Endothelial cell of umbilical vein (primary cell): ENCODE measurements around the gene EP400. TPM values are rescaled to one million over a fixed set of nuclear protein-coding genes. Genes with fewer than 3 reads are reported as not detected.
A peak's percentile ranks its signal among the peaks of the same experiment; 100 is the strongest.

Experiments
- BruUV-seq: library from RNA; stranded (reverse); fragments of 400-500 nt; replicated peaks from 2 replicates; lab custom pipeline; 2021; lab: Mats Ljungman, UMichigan
- CTCF ChIA-PET: fragments of 300-600, 350-600 bp; sonication (Branson Sonifier 250); formaldehyde crosslinking; loops from one replicate; lab custom pipeline; 2021; ENCODE audit warnings: antibody characterized with exemption, inconsistent platforms; lab: Charles Lee
- POLR2A ChIA-PET: fragments of 300-600, 350-600 bp; sonication (Branson Sonifier 250); formaldehyde crosslinking; loops from one replicate; lab custom pipeline; 2021; ENCODE audit warnings: antibody characterized with exemption, inconsistent platforms; lab: Charles Lee
- DNase-seq: peaks from one replicate; pipeline ENCODE4 v3.0.0-alpha.2; 2011; ENCODE audit warnings: low read depth, low spot score
- FAIRE-seq: peaks from 2 replicates; lab custom pipeline; 2011; peaks lifted over from hg19 to GRCh38; lab: Jason Lieb, UNC
- H2AFZ ChIP-seq: 2 replicates; pipeline ENCODE4 v1.6.0; 2012; ENCODE audit warnings: low read depth, low read length, control low read depth, inconsistent platforms
- H3K27ac ChIP-seq: 2 replicates; pipeline ENCODE4 v1.5.1; 2011; ENCODE audit warnings: low read depth, mild to moderate bottlenecking, control low read depth, low read length, moderate library complexity; ENCODE audit not compliant: insufficient read depth
- H3K27me3 ChIP-seq, 2 experiments: 2 replicates each; pipeline versions ENCODE4 v1.6.0 to v1.6.1; 2011; ENCODE audit warnings: low read length in 2 of 2, mixed read lengths in 1 of 2; ENCODE audit not compliant: control insufficient read depth in 2 of 2, insufficient read depth in 2 of 2
- H3K36me3 ChIP-seq, 2 experiments: 2 replicates in 1 of 2; 3 replicates in 1 of 2; pipeline ENCODE4 v1.5.1; 2011; ENCODE audit warnings: low read length in 2 of 2, mild to moderate bottlenecking in 1 of 2, moderate library complexity in 1 of 2; ENCODE audit not compliant: control insufficient read depth in 2 of 2, insufficient read depth in 2 of 2; ENCODE audit errors: extremely low read depth in 1 of 2
- H3K4me1 ChIP-seq: 3 replicates; pipeline ENCODE4 v1.5.1; 2011; ENCODE audit warnings: mild to moderate bottlenecking, low read length; ENCODE audit not compliant: control insufficient read depth, insufficient read depth; ENCODE audit errors: extremely low read depth
- H3K4me2 ChIP-seq: 2 replicates; pipeline ENCODE4 v1.6.1; 2011; ENCODE audit warnings: low read length, control low read depth, mixed read lengths; ENCODE audit not compliant: insufficient read depth
- H3K4me3 ChIP-seq, 3 experiments: fragments of 200-600 bp in 1 of 3; sonication (generic), shearing (Covaris generic) in 1 of 3; replicated peaks in 1 of 3; 2 replicates each; pipeline ENCODE4 v1.5.1; 2011 to 2016; ENCODE audit warnings: control low read depth in 3 of 3, low read length in 3 of 3, mild to moderate bottlenecking in 2 of 3, inconsistent platforms in 1 of 3, low read depth in 1 of 3, moderate library complexity in 1 of 3; ENCODE audit not compliant: insufficient read depth in 1 of 3
- H3K79me2 ChIP-seq: 2 replicates; pipeline ENCODE4 v1.6.0; 2012; ENCODE audit warnings: low read length, inconsistent platforms; ENCODE audit not compliant: control insufficient read depth, insufficient read depth
- H3K9ac ChIP-seq: replicated peaks from 2 replicates; pipeline ENCODE3; 2011; ENCODE audit warnings: low read length, control low read depth; ENCODE audit not compliant: insufficient read depth; ENCODE audit errors: extremely low read depth
- H3K9me1 ChIP-seq: replicated peaks from 3 replicates; pipeline ENCODE4 v1.6.0; 2011; ENCODE audit warnings: mild to moderate bottlenecking, low read length; ENCODE audit not compliant: control insufficient read depth, insufficient read depth; ENCODE audit errors: extremely low read depth
- H3K9me3 ChIP-seq: replicated peaks from 2 replicates; pipeline ENCODE4 v1.5.1; 2012; ENCODE audit warnings: low read length, inconsistent platforms; ENCODE audit not compliant: control insufficient read depth, insufficient read depth
- H4K20me1 ChIP-seq: replicated peaks from 2 replicates; pipeline ENCODE3; 2011; ENCODE audit warnings: mild to moderate bottlenecking, low read length; ENCODE audit not compliant: control insufficient read depth, insufficient read depth; ENCODE audit errors: extremely low read depth
- EZH2 ChIP-seq: IDR thresholded peaks from 2 replicates; pipeline ENCODE4 v1.6.1; 2012; ENCODE audit warnings: borderline replicate concordance, low read depth, mild to moderate bottlenecking, moderate library complexity, low read length, inconsistent platforms; ENCODE audit not compliant: severe bottlenecking
- FOS ChIP-seq: IDR thresholded peaks from 2 replicates; pipeline ENCODE4 v1.6.1; 2011; ENCODE audit warnings: mild to moderate bottlenecking, low read length, moderate library complexity, borderline replicate concordance; ENCODE audit not compliant: insufficient read depth
- GATA2 ChIP-seq: IDR thresholded peaks from 2 replicates; pipeline ENCODE4 v1.7.0; 2011; ENCODE audit warnings: low read depth, mild to moderate bottlenecking, moderate library complexity, mixed read lengths, low read length; ENCODE audit not compliant: insufficient read length, insufficient read depth
- JUN ChIP-seq: IDR thresholded peaks from 2 replicates; pipeline ENCODE4 v1.6.1; 2011; ENCODE audit warnings: borderline replicate concordance, low read depth; ENCODE audit not compliant: insufficient read length, insufficient read depth
- MYC ChIP-seq: IDR thresholded peaks from one replicate; pipeline ENCODE4 v1.6.1; 2011; ENCODE audit warnings: mild to moderate bottlenecking, low read depth, low read length
- POLR2A ChIP-seq: IDR thresholded peaks from 2 replicates; pipeline ENCODE4 v1.6.1; 2012; ENCODE audit warnings: low read depth, mild to moderate bottlenecking, control low read depth, low read length
- POLR2AphosphoS5 ChIP-seq: IDR thresholded peaks from 2 replicates; pipeline ENCODE4 v1.6.1; 2012; ENCODE audit warnings: low read depth, mild to moderate bottlenecking, control low read depth, low read length, moderate library complexity; ENCODE audit not compliant: insufficient read depth
- dilution Hi-C: fragments of 300-500 bp; cut with MboI; formaldehyde crosslinking; loops from one replicate; pipeline ENCODE4 v1.15.0; 2019; ENCODE audit warnings: low sequenced_read_pairs; ENCODE audit not compliant: extremely low pct_ligation_motif_present
- intact Hi-C: fragments of 100-400 bp; cut with micrococcal nuclease; formaldehyde crosslinking; loops from one replicate; pipeline ENCODE4 v1.10.0; 2022
- polyA plus RNA-seq, 4 experiments: library from polyadenylated mRNA; depleted of rRNA in 3 of 4; stranded (reverse) in 3 of 4; unstranded in 1 of 4; fragments of >200 nt; gene quantifications; 2 replicates each; pipeline versions ENCODE4 v1.2.1 to v1.2.3, GENCODE V29; 2011 to 2012; ENCODE audit warnings: missing spikeins in 1 of 4
- total RNA-seq: library from RNA; stranded (reverse); gene quantifications from 2 replicates; pipeline ENCODE4 v1.2.3, GENCODE V29; 2021
- TF ChIP-seq, protein P1 (sequence below): IDR thresholded peaks from 2 replicates; pipeline ENCODE4 v1.6.1; 2011; ENCODE audit not compliant: insufficient read depth, insufficient read length
- TF ChIP-seq, protein P2 (sequence below), 2 donors: IDR thresholded peaks; 1 replicate in 1 of 2; 2 replicates in 1 of 2; pipeline ENCODE4 v1.5.1; 2011; ENCODE audit warnings: low read length in 2 of 2, mild to moderate bottlenecking in 2 of 2, moderate library complexity in 2 of 2, control low read depth in 1 of 2, inconsistent platforms in 1 of 2, low read depth in 1 of 2; ENCODE audit not compliant: insufficient read depth in 1 of 2; ENCODE audit errors: extremely low read depth in 1 of 2

Gene EP400
- total and polyA plus RNA-seq, 2 donors (not counting 3 experiments of a cell fraction or from before 2014, with no cell fraction given): 9.0 to 57.7 TPM

DNA sequence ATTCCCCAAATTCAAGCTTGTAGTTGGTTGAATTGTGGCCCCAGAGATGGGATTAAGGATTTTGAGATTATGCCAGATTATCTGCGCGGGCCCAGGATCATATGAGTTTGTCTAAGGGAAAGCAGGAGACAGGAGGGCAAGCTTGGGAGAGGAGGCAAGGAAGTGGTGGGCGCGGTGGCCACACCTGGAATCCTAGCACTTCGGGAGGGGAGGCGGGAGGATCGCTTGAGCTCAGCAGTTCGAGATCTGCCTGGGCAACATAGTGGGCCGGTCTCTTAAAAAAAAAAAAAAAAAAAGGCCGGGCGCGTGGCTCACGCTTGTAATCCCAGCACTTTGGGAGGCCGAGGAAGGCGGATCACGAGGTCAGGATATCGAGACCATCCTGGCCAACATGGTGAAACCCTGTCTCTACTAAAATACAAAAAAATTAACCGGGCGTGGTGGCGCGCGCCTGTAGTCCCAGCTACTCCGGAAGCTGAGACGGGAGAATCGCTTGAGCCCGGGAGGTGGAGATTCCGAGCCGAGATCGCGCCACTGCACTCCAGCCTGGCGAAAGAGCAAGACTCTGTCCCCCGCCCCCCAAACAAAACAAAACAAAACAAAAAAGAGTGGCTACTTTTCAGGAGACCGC lies 21.5 kb upstream of the EP400 start:
- no peak for TF ChIP-seq EZH2
- TF ChIP-seq JUN: no peak
- no peak for TF ChIP-seq FOS
- TF ChIP-seq GATA2: no peak
- TF ChIP-seq POLR2A: no peak
- no peak for TF ChIP-seq POLR2AphosphoS5
- no peak for TF ChIP-seq MYC
- TF ChIP-seq, protein P1, sequence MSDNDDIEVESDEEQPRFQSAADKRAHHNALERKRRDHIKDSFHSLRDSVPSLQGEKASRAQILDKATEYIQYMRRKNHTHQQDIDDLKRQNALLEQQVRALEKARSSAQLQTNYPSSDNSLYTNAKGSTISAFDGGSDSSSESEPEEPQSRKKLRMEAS: no peak
- TF ChIP-seq, protein P2, sequence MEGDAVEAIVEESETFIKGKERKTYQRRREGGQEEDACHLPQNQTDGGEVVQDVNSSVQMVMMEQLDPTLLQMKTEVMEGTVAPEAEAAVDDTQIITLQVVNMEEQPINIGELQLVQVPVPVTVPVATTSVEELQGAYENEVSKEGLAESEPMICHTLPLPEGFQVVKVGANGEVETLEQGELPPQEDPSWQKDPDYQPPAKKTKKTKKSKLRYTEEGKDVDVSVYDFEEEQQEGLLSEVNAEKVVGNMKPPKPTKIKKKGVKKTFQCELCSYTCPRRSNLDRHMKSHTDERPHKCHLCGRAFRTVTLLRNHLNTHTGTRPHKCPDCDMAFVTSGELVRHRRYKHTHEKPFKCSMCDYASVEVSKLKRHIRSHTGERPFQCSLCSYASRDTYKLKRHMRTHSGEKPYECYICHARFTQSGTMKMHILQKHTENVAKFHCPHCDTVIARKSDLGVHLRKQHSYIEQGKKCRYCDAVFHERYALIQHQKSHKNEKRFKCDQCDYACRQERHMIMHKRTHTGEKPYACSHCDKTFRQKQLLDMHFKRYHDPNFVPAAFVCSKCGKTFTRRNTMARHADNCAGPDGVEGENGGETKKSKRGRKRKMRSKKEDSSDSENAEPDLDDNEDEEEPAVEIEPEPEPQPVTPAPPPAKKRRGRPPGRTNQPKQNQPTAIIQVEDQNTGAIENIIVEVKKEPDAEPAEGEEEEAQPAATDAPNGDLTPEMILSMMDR (IDR thresholded peaks at IDR 0.05; ENCODE audit: extremely low read depth in 1 of 2, insufficient read depth in 1 of 2, low read depth in 1 of 2, low read length in 2 of 2): no peak
- Histone ChIP-seq H3K36me3 (peaks cover 10 to 13% of the 10 kb centered on the region in 2 experiments), H3K27me3 (no peaks in the 10 kb centered on the region), H3K9me3 (no peaks in the 10 kb centered on the region), H3K27ac (peak overlapping the region; percentile 40), H3K4me3 (peak overlapping the region; percentile 73 to 96 (median 83)), H3K9ac (peak overlapping the region; percentile 62), H3K79me2 (peaks cover 24% of the 10 kb centered on the region), H2AFZ (peak overlapping the region; percentile 83), H3K4me2 (peak overlapping the region; percentile 79), H3K4me1 (peaks cover 8% of the 10 kb centered on the region), H3K9me1 (no peaks in the 10 kb centered on the region), H4K20me1 (no peaks in the 10 kb centered on the region)
- TSS peak; percentile 48 for BruUV-seq
- intact Hi-C loops: loop anchor here (2.0 kb wide), 1 partner anchor 15 kb away; no protein-coding TSS in a partner anchor
- no peak for DNase-seq
- FAIRE-seq: peak; percentile 94
- ChIA-PET POLR2A (interaction anchor here (0.6 kb wide), 1 partner anchor 29 kb away, joined by 3 read pairs; no protein-coding TSS in a partner anchor), CTCF (interaction anchor here (0.6 to 1.2 kb wide), 3 partner anchors 21 to 778 kb away, joined by 4 read pairs; partner anchors contain the start of gene EP400)
- dilution Hi-C loops: no loop called here
